ENCODE data around the gene MED29.

The MED29 gene

GRCh38 chr19:39390751-39391437 lies at the start of gene MED29, which contains the start of gene PAF1:
Gene MED29, plus strand, starts transcription at chr19:39391378. Its CDS starts 45 bp downstream, at chr19:39391423.
Gene PAF1, minus strand, starts transcription at chr19:39391106. Its CDS starts 242 bp downstream, at chr19:39390864.
- DNase-seq, result peak; percentile 99

- DNase-seq, result peak; percentile 99 to 100
These were observed 49.2 kb upstream of the MED29 start, which contains the start of gene SAMD4B for GRCh38 chr19:39341719-39342604. Gene SAMD4B, plus strand, starts transcription at chr19:39342421. Its CDS starts 14,473 bp downstream, at chr19:39356894.

GRCh38 chr19:39342647-39343305 lies 48.4 kb upstream of the MED29 start:
- peak in 1 of 2 donors; percentile 2 for DNase-seq

GRCh38 chr19:39345956-39346355 lies 45.2 kb upstream of the MED29 start:
- DNase-seq, result no peak

- no peak for DNase-seq
These were observed 43.6 kb upstream of the MED29 start for GRCh38 chr19:39347332-39348164.

- DNase-seq, result no peak
These were observed 41.9 kb upstream of the MED29 start for GRCh38 chr19:39349326-39349725.

- DNase-seq, result no peak
These were observed 41.0 kb upstream of the MED29 start for GRCh38 chr19:39350156-39350555.

GRCh38 chr19:39351537-39352064 lies 39.6 kb upstream of the MED29 start:
- DNase-seq, result peak; percentile 8 to 42

GRCh38 chr19:39352381-39353255 lies 38.6 kb upstream of the MED29 start:
- no peak for DNase-seq

GRCh38 chr19:39355253-39355652 lies 35.9 kb upstream of the MED29 start:
- DNase-seq, result no peak

GRCh38 chr19:39356073-39356472 lies 35.1 kb upstream of the MED29 start:
- no peak for DNase-seq

GRCh38 chr19:39356647-39357046 lies 34.5 kb upstream of the MED29 start:
- DNase-seq, result no peak

GRCh38 chr19:39359026-39359425 lies 32.2 kb upstream of the MED29 start:
- no peak for DNase-seq

- DNase-seq, result no peak
These were observed 30.6 kb upstream of the MED29 start for GRCh38 chr19:39360599-39360998.

- no peak for DNase-seq
These were observed 28.2 kb upstream of the MED29 start for GRCh38 chr19:39362682-39363657.

GRCh38 chr19:39363901-39364457 lies 27.2 kb upstream of the MED29 start:
- DNase-seq, result no peak

GRCh38 chr19:39365531-39365930 lies 25.6 kb upstream of the MED29 start:
- no peak for DNase-seq

- no peak for DNase-seq
These were observed 22.0 kb upstream of the MED29 start for GRCh38 chr19:39369200-39369599.

GRCh38 chr19:39370735-39371134 lies 20.4 kb upstream of the MED29 start:
- DNase-seq, result no peak

All from CD4-positive, alpha-beta T cell treated with Interleukin-1 beta for 1 hour (primary cell).